Uterus (tissue), 4 donors: ENCODE measurements around the gene TCTN2. TPM values are rescaled to one million over a fixed set of nuclear protein-coding genes. Genes with fewer than 3 reads are reported as not detected.

Experiments used
- DNase-seq, 2 donors: peaks; one replicate each; pipeline ENCODE4 v3.0.0-alpha.2; 2019 to 2020
- H3K27ac ChIP-seq, 2 donors: fragments of 200-600 bp; sonication (generic); 1 replicate in 1 of 2; 2 replicates in 1 of 2; pipeline ENCODE4 v1.5.1; 2016 to 2018
- H3K27me3 ChIP-seq, 2 donors: fragments of 200-600 bp; sonication (generic); one replicate each; pipeline ENCODE4 v1.5.1; 2018 to 2019; ENCODE audit warnings: control low read depth in 1 of 2
- H3K36me3 ChIP-seq, 2 donors: fragments of 200-600 bp; sonication (generic); one replicate each; pipeline ENCODE4 v1.5.1; 2019; ENCODE audit warnings: control low read depth in 1 of 2
- H3K4me1 ChIP-seq, 2 donors: fragments of 200-600 bp; sonication (generic); one replicate each; pipeline ENCODE4 v1.5.1; 2018 to 2019; ENCODE audit warnings: control low read depth in 1 of 2
- H3K4me3 ChIP-seq, 2 donors: fragments of 200-600 bp; sonication (generic); 1 replicate in 1 of 2; 2 replicates in 1 of 2; pipeline ENCODE4 v1.5.1; 2018 to 2019; ENCODE audit warnings: mild to moderate bottlenecking in 1 of 2
- H3K9me3 ChIP-seq, 2 donors: fragments of 200-600 bp; sonication (generic); one replicate each; pipeline ENCODE4 v1.5.1; 2019; ENCODE audit warnings: control low read depth in 1 of 2
- POLR2A ChIP-seq, 2 donors: fragments of 450-650 bp; IDR thresholded peaks; one replicate each; pipeline ENCODE4 v1.6.1; 2016; ENCODE audit warnings: antibody characterized with exemption in 2 of 2, mild to moderate bottlenecking in 1 of 2, moderate library complexity in 1 of 2
- intact Hi-C: fragments of 100-400 bp; cut with DNase I; formaldehyde crosslinking; loops from one replicate; pipeline ENCODE4 v1.15.1; 2023; ENCODE audit warnings: low total_unique reads
- total RNA-seq, 4 donors: library from RNA; depleted of rRNA in 3 of 4; stranded (reverse); fragments of >200 nt in 3 of 4; gene quantifications; one replicate each; pipeline versions ENCODE4 v1.1.0 to v1.2.4, GENCODE V29; 2014 to 2023
- TF ChIP-seq, protein P1 (sequence below), 4 experiments: fragments of 200-600 bp in 2 of 4; fragments of 450-650 bp in 2 of 4; sonication (generic) in 2 of 4; IDR thresholded peaks; one replicate each; pipeline ENCODE4 v1.5.1; 2016 to 2019; ENCODE audit warnings: antibody characterized with exemption in 4 of 4, mild to moderate bottlenecking in 2 of 4, moderate library complexity in 1 of 4
- donor health status: DM: yes; HTN: yes; CAD: no.

Gene TCTN2
- total RNA-seq, 4 donors from 2014 or later = 3.8 to 334 (median 23.9) TPM

- DNase-seq = no peak
- intact Hi-C loops = no loop called here
- TF ChIP-seq, protein P1, sequence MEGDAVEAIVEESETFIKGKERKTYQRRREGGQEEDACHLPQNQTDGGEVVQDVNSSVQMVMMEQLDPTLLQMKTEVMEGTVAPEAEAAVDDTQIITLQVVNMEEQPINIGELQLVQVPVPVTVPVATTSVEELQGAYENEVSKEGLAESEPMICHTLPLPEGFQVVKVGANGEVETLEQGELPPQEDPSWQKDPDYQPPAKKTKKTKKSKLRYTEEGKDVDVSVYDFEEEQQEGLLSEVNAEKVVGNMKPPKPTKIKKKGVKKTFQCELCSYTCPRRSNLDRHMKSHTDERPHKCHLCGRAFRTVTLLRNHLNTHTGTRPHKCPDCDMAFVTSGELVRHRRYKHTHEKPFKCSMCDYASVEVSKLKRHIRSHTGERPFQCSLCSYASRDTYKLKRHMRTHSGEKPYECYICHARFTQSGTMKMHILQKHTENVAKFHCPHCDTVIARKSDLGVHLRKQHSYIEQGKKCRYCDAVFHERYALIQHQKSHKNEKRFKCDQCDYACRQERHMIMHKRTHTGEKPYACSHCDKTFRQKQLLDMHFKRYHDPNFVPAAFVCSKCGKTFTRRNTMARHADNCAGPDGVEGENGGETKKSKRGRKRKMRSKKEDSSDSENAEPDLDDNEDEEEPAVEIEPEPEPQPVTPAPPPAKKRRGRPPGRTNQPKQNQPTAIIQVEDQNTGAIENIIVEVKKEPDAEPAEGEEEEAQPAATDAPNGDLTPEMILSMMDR (IDR thresholded peaks at IDR 0.05) = no peak
- no peak for TF ChIP-seq POLR2A (IDR thresholded peaks at IDR 0.05)
- H3K27me3 ChIP-seq = no peaks in the 10 kb centered on the region
- no peaks in the 10 kb centered on the region for H3K36me3 ChIP-seq
- no peaks in the 10 kb centered on the region for H3K4me1 ChIP-seq
- H3K9me3 ChIP-seq = no peaks in the 10 kb centered on the region
- H3K4me3 ChIP-seq = no peak overlapping the region
- no peak overlapping the region for H3K27ac ChIP-seq
Observed at GRCh38 chr12:123752046-123752445, 81.1 kb downstream of the TCTN2 start.

DNA sequence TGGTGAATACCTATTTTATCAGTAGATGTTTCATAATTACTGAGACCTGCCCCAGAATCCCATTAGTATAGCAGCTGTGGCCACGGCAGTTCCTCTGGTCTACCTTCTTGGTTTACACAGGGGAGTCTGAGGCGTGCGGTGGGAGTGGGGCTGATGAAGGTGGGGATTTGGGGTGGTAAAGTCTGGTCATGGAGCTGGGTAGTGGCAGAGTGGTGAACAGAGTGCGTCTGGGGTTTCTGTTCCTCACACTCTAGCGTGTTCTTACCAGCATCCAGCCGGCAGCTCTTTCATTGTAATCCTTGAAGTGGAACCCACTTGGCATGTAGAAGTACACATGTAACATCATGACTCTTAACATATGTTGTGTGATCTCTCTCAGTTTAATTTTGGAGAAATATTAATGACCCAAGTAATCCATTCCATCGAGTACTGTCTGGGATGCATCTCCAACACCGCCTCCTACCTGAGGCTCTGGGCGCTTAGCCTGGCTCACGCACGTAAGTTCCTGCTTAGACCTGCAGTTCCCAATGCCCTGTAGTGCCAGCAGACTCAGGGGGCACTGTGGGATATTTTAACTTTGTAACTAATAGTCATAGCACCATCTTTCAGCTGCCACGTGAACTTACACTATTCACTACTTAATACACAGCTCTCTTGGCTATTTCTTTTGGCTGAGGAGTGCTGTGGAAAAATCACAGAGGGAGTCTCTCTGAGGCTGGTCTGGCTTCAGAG is 83.3 kb downstream of the TCTN2 start:
- Histone ChIP-seq H3K4me3 (no peak overlapping the region), H3K9me3 (no peaks in the 10 kb centered on the region), H3K4me1 (no peaks in the 10 kb centered on the region), H3K27me3 (no peaks in the 10 kb centered on the region), H3K27ac (no peak overlapping the region), H3K36me3 (no peaks in the 10 kb centered on the region)
- no peak for DNase-seq
- TF ChIP-seq, protein P1 (IDR thresholded peaks at IDR 0.05) = no peak
- TF ChIP-seq POLR2A (IDR thresholded peaks at IDR 0.05) = no peak
- intact Hi-C loops = no loop called here

DNA sequence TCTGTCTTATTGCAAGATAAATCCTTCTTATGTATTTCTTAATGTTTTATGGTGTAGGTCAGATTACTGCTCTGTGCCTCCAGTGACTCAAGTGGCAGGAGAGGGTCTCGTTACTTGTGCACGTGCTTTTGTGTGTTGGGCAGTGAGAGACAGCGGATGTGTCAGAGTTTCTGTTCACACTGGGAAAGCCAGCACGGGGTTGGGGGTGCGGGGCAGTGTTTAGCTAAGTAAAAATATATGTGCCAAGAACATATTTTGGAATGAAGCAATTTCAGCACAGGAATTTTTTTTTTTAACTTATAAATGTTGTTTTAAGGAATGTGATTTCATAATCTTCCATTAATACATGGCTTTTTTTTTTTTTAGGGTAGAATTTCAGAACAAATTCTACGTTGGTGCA is 86.6 kb downstream of the TCTN2 start:
- Histone ChIP-seq H3K4me1 (peaks cover 0 to 9% of the 10 kb centered on the region in 2 donors), H3K9me3 (no peaks in the 10 kb centered on the region), H3K4me3 (no peak overlapping the region), H3K27me3 (peaks cover 0 to 2% of the 10 kb centered on the region in 2 donors), H3K27ac (no peak overlapping the region), H3K36me3 (no peaks in the 10 kb centered on the region)
- intact Hi-C loops = no loop called here
- TF ChIP-seq, protein P1 (IDR thresholded peaks at IDR 0.05) = no peak
- no peak for TF ChIP-seq POLR2A (IDR thresholded peaks at IDR 0.05)
- peak; percentile 29 to 36 for DNase-seq

Other genes with a start within 250 kb of the TCTN2 start
- gene RILPL2, start 234.4 kb upstream of the TCTN2 start, total RNA-seq = 10 to 100 TPM in 1 of 4 donors, 1 to 10 TPM in 3; 4.0 to 10.1 (median 5.8) TPM
- gene SNRNP35, start 213.0 kb upstream of the TCTN2 start, total RNA-seq = 10 to 100 TPM in 3 of 4 donors, under 1 TPM in 1; 0.29 to 41.0 (median 24.3) TPM
- gene RILPL1, start 137.4 kb upstream of the TCTN2 start, total RNA-seq = 10 to 100 TPM in 2 of 4 donors, 1 to 10 TPM in 2; 2.9 to 32.3 (median 18.4) TPM
- 100 to 1,000 TPM in 3 of 4 donors, 10 to 100 TPM in 1; 60.2 to 362 (median 178) TPM for gene TMED2, start 86.6 kb upstream of the TCTN2 start, total RNA-seq
- 10 to 100 TPM in 3 of 4 donors, 1 to 10 TPM in 1; 5.9 to 42.0 (median 23.9) TPM for gene DDX55, start 69.0 kb upstream of the TCTN2 start, total RNA-seq
- gene EIF2B1, start 37.4 kb upstream of the TCTN2 start, total RNA-seq = 100 to 1,000 TPM in 1 of 4 donors, 10 to 100 TPM in 3; 35.1 to 114 (median 66.7) TPM
- 10 to 100 TPM; 12.3 to 66.4 (median 31.1) TPM for gene GTF2H3, start 37.3 kb upstream of the TCTN2 start, total RNA-seq
- gene ATP6V0A2, start 41.2 kb downstream of the TCTN2 start, total RNA-seq = 10 to 100 TPM; 10.6 to 38.6 (median 30.2) TPM
- gene DNAH10, start 91.2 kb downstream of the TCTN2 start, total RNA-seq = 1 to 10 TPM in 2 of 4 donors, under 1 TPM in 2; under 0.01 to 3.9 (median 1.1) TPM